GM15510 (cell line): Measurements from ENCODE around the gene BAHCC1.

Experiments
- POLR2A ChIP-seq: IDR thresholded peaks from 3 replicates; pipeline ENCODE4 v1.6.1; 2011; ENCODE audit warnings: borderline replicate concordance; ENCODE audit not compliant: insufficient read length; ENCODE audit errors: extremely low read depth

The BAHCC1 gene

DNA sequence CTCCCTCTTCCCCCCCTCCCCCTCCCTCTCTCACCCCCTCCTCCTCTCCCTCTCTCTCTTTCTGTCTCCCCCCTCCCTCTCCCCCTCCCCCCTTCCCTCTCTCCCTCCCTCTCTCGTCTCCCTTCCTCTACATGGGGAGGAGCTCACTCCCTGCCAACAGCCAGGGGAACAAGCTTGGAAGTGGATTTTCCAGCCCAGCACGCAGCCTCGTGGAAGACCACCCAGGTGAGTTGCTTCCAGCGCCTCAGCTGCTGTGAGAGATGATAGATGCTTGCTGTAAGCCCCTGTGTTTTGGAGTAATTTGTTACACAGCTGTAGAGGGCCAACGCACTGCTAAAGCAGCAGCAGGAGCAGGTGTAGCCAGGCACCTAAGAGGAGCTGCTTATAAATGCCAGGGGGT, 96.5 kb downstream of the BAHCC1 start:
- TF ChIP-seq POLR2A: no peak

DNA sequence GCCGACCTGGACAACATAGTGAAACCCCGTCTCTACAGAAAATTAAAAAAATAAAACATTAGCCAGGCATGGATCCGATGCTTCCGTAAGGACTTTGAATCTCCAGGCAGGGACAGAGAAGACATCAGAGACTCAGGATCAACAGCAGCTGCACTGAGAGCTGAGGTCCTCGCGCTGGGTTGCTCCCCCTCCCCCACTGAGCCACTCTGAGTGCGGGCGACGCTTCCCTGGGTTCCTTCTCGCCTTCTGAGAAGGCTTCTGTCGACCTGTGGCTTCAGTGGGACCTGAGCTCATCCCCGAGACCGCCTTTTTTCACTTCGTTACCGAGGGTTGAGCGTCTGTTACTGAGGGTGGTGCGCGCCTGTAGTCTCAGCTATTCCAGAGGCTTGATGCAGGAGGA, 96.9 kb downstream of the BAHCC1 start:
- TF ChIP-seq POLR2A: no peak

DNA sequence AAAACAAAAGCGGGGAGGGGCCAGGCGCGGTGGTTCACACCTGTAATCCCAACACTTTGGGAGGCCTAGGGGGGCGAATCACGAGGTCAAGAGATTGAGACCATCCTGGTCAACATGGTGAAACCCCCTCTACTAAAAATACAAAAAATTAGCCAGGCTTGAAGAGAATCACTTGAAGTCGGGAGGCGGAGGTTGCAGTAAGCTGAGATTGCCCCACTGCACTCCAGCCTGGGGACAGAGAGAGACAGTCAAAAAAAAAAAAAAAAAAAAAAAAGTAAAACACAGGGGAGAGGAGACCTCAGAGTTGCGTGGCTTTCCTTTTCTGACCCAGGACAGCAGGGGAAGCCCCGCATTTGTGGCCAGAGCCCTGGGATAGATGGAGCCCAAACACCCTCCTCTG, 97.4 kb downstream of the BAHCC1 start:
- TF ChIP-seq POLR2A: no peak

DNA sequence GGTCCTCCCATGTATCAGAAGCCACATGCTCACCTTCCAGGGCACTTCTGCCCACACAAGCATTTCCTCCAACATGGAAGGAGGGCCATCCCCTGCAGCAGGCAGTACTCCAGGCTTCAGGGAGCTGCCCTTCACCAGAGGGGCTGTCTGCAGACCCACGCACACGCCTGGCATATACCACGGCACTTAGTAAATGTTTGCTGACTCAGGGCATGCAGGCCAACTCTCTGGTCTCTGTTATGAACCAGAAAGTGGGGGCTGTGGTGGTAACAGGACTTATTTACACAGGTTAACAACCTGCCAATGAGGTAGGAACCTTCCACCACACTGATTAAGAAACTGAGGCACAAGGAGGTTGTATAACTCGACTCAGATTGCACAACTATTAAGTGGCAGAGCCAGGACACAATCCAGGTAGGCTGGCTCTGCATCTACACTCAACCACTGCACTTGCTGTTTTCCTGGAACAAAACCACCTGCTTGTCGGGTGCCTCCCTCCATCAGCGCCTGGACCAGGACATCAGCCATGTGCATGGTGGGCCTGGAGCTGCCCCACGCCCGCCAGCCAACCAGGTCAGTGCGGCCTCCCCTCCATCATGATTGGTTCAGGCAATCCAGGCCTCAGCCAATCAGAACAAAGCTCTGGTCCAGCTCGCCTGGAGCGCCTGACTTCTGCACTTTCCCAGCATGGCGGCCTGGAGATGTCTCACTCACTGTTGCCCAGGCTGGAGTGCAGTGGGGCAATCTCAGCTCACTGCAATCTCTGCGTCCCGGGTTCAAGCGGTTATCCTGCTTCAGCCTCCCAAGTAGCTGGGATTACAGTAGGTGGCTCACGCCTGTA, 98.2 kb downstream of the BAHCC1 start:
- TF ChIP-seq POLR2A: no peak

DNA sequence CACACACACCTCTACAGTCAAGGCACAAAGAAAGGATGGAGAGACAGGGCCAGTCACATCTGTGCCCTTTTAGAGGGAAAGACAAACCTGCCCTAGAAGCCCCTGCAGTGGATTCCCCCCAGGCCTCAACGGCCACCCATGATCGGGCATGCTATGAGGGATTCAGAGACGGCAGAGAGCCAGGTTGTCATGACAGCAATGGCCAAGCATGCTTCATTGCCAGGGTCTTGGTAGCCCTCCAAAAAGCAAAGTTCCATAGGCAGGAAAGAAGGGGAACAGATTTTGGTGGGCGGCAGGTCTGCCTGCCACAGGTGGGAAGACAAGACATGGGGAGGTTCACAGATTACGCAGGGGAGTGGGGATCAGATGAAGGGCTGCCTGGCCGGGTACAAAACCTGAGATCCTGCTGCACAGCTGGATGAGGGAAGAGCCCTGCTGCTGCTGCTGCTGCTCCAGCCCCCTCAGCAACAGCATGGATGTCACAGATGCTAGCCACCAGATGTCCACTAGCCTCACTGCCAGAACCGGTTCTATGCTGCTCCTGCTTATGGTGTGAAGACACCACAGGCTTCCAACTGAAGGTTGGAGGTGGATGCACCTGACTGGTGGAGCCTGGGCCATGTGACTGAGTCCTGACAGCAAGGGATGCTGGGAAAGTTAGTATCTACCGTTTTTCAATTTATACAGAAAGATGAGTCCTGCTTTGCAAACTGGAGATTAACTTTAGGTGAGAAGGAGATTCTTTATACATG, 99.5 kb downstream of the BAHCC1 start:
- TF ChIP-seq POLR2A: no peak

DNA sequence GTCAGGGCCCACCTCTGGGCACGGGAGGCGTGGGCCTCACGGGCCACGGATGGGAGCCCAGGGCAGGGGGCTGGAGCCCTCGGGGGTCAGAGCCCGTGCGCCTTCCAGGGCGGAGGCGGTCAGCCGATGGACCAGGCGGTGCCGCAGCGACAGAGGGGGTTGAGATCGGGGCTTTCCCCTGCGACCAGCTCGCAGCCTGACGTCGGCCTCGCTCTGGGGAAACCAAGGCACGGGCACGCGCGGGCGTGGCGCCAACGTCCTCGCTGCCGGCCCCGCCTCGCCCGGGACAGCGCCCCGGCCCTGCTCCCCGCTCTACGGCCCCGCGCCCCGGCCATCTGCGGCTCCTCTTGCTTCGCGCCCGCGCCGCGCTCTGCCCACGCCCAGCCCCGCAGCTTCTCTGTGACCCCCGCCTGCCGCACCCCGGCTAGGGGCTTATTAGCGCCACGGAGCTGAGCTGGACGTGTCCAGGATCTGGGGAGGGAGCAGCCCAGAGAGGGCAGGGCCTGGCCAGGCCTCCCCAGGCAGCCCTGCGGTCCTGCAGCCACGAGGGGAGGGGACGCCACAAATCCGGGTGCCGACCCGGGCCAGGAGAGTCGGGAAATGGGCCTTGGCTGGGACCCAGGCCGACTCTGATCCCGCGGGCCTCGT, 103.8 kb downstream of the BAHCC1 start:
- TF ChIP-seq POLR2A: no peak

DNA sequence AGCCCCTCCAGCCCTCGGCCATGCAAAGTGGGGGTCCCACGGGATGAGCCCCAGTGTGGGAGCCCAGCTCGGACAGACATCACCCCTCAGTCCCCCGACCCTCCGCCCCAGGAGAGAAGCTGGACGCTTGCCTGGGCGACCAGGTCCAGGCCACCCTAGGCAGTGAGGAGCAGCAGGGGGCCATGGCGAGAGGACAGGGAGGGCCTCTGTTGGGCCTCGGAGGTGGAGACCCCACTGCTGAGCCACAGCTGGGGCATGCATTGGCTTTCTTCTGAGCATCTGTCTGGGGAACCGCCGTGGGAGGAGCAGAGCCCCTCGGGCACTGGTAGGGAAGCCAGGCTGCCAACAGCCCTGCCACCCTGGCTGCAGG, 104.3 kb downstream of the BAHCC1 start:
- no peak for TF ChIP-seq POLR2A

DNA sequence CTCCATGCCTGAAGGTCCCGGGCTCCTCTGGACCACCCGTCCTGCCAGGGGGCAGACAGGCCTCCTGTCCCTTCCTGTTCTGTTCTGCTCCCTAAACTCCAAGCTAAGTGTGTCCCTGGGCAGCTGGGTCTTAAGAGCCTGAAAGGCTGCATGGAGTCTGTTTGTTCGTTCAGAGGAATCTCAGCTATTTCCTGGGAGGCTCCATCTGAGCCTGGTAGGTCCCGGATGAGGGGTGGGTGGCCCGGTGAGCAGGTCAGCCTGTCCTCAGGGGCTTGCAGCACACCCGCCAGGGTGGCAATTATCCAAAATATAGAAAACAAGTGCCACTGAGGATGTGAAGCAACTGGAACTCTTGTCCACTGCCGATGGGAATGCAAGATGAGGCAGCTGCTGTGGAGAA, 104.8 kb downstream of the BAHCC1 start:
- no peak for TF ChIP-seq POLR2A

DNA sequence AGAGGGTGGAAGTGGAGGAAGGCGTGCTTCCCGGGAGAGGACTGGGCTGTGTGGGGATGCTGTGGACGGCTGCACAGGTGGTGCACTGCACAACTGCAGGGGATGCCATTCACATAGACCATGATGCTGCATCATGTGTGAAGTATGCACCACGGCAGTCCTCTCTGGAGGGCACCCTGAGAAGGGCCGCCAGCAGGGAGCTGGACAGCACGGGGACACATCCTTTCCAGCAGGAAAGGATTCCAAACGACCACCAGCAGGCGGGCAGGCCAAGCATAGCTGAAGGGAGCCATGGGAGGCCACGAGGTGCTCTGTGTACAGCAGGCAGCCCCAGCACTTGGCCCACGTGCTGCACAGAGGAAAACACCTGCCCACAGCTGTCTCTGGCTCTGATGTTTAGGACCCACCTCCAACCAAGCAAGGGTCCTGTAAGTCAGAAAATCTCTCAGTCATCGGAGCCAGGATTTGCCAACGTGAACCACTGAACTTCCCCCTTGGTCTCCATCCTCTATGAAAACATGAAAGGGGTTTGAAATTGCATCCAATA, 107.3 kb downstream of the BAHCC1 start:
- TF ChIP-seq POLR2A: no peak

DNA sequence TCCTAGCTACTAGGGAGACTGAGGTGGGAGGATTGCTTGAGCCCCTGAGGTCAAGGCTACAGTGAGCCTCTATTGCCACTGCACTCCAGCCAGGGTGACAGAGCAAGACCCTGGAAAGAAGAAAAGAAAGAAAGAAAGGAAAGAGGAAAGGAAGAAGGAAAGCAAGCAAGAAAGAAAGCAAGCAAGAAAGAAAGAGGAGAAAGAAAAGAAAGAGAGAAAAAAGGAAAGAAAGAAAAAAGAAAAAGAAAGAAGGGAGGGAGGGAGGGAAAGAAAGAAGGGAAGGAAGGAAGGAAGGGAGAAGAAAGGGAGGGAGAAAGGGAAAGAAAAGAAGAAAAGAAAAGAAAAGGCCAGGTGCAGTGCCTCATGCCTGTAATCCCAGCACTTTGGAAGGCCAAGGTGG, 108.4 kb downstream of the BAHCC1 start:
- no peak for TF ChIP-seq POLR2A

DNA sequence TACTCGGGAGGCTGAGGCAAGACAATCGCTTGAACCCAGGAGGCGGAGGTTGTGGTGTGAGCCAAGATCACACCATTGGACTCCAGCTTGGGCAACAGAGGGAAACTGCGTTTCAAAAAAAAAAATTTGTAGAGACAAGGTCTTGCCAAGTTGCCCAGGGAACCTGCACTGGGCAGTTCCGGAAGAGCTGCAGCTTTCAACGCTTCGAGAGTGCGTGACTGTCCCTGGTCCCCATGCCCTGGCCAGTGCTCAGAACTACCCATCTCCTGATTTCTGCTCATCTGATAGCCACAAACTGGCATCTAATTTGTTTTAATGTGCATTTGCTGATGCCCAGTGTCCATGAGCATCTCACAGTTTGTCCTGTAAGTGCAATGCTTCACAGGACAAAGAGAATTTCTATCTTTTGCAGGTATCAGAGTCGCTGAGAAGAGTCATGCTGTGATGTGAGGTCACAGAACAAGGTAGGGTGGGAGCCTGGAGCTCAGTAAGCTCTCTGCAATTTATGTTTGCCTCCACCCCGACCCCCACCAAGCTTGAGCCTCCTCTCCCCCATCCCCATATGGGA, 113.5 kb downstream of the BAHCC1 start:
- TF ChIP-seq POLR2A: no peak

DNA sequence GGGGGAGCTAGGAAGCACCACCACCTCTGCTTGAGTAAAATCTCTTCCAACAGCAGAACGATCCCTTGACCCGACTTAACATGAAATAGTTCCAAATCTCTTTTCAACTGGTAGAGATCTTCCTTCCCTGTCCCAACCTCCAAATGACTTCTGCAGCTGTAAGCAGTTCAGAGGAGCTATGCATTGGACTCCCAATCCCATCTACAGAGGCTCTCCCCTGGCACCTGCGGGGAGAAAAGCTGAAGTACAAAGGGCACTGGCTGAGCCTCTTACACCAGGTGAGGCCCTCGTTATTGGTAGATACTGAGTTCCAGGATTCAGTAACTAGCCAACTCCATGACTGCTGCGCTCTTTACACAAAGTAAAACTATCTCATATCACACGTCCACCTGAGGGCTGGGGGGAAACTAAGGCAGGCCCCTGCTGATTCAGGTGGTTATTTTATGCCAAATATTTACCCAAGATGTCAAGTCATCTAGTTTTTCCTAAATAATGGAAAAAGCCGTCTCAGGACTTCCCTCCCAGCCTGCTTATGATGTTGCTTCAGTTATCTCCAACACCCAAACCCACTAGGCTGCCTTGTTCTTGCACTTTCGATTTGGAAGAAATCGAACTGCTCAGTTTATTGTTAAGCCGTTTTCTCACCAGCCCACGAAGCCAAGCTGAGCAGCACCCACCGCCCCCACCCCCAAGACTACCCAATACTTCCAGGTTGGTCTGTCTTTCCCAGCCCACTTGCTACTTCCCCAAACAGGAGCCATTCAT, 114.1 kb downstream of the BAHCC1 start:
- TF ChIP-seq POLR2A: peak; percentile 51

DNA sequence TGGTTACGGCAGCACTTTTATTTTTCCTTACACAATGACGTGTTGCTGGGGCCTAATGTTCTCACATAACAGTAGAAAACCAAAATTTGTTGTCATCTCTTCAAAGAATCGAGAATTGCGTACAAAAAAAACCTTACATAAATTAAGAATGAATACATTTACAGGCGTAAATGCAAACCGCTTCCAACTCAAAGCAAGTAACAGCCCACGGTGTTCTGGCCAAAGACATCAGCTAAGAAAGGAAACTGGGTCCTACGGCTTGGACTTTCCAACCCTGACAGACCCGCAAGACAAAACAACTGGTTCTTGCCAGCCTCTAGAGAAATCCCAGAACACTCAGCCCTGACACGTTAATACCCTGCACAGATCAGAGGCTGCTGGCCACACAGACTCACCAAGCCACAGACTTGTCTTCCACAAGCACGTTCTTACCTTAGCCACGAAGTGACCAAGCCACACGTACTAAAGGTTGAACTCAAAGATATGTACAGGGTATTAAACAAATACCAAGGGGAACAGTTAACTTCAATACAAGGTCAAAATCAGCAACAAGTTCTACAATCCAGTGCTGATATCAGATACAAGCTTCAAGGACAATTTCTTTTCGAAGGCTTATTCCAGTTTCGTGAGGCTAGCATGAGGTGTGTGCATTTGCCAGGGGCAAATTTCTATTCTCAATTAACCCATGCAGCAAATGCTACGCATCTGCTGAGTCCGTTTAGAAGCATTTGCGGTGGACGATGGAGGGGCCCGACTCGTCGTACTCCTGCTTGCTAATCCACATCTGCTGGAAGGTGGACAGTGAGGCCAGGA, 114.9 kb downstream of the BAHCC1 start:
- TF ChIP-seq POLR2A: no peak
